IPS-NIHi7 (cell line): ENCODE measurements around the gene NUTM2A.
"Not testable (repeated sequence)": the region's sequence is repeated elsewhere in the genome, so short reads cannot be mapped to it uniquely, and the experiment has no call there.

ENCODE experiments used
- DNase-seq: peaks from one replicate; pipeline ENCODE4 v3.0.0; 2012; ENCODE audit warnings: mixed read lengths; ENCODE audit errors: extremely low spot score

NUTM2A gene

GRCh38 chr10:87247335-87247734 lies 22.1 kb downstream of the NUTM2A start:
- DNase-seq = not testable (repeated sequence)

- DNase-seq = not testable (repeated sequence)
Measured at GRCh38 chr10:87248818-87249353, 23.6 kb downstream of the NUTM2A start.

- not testable (repeated sequence) for DNase-seq
Measured at GRCh38 chr10:87280749-87281392, 55.6 kb downstream of the NUTM2A start.
